ENCODE measurements around the gene CFAP77. TPM values are rescaled to one million over a fixed set of nuclear protein-coding genes. Genes with fewer than 3 reads are reported as not detected.

CFAP77 gene
- total and polyA plus RNA-seq, 2 of the 4 experiments (the other 2 are of a cell fraction): not detected

- no peaks in the 10 kb centered on the region for H3K9me1 ChIP-seq (ENCODE audit: insufficient read depth, low read length)
- no peak overlapping the region for H4K91ac ChIP-seq (ENCODE audit: insufficient read depth, low read depth, low read length)
- dilution Hi-C loops (cut with HindIII; ENCODE audit: low sequenced_read_pairs, unreplicated experiment): no loop called here
- H3K56ac ChIP-seq (ENCODE audit: extremely low read depth, insufficient read depth, low read length): no peak overlapping the region
- no peak overlapping the region for H2BK15ac ChIP-seq (ENCODE audit: low read depth, low read length)
- H3K36me3 ChIP-seq (ENCODE audit: control insufficient read depth, insufficient read depth, low read length): no peaks in the 10 kb centered on the region
- no TSS peak for BruUV-seq (replicated peaks)
- H2AK9ac ChIP-seq (replicated peaks; ENCODE audit: low read depth, low read length, poor library complexity): no peak overlapping the region
- no peak overlapping the region for H3K4ac ChIP-seq (ENCODE audit: low read depth, low read length)
- H4K5ac ChIP-seq (ENCODE audit: low read depth, low read length): no peak overlapping the region
- H4K8ac ChIP-seq (ENCODE audit: low read depth in 2 of 2, low read length in 2 of 2): no peak overlapping the region
- no peak overlapping the region for H3K14ac ChIP-seq (replicated peaks; ENCODE audit: low read depth, low read length)
- no peaks in the 10 kb centered on the region for H3K9me3 ChIP-seq (ENCODE audit: control insufficient read depth, insufficient read depth, low read length)
- ChIA-PET CTCF (interaction anchor here (1.2 kb wide), 1 partner anchor 146 kb away, joined by 3 read pairs; no protein-coding TSS in a partner anchor), POLR2A (ENCODE audit: unreplicated experiment) (no interaction called here)
- no peak overlapping the region for H2AK5ac ChIP-seq (ENCODE audit: low read depth, low read length)
- no peak overlapping the region for H2BK120ac ChIP-seq (ENCODE audit: low read depth, low read length)
- no peaks in the 10 kb centered on the region for H4K20me1 ChIP-seq (ENCODE audit: insufficient read depth, low read length)
- TF ChIP-seq CHD1 (IDR thresholded peaks at IDR 0.05; ENCODE audit: low read depth, low read length): no peak
- TF ChIP-seq CEBPB (IDR thresholded peaks at IDR 0.05; ENCODE audit: low read depth, low read length): no peak
- no peak for TF ChIP-seq RCOR1 (IDR thresholded peaks at IDR 0.05; ENCODE audit: insufficient replicate concordance, low read length)
- TF ChIP-seq BHLHE40 (IDR thresholded peaks at IDR 0.05; ENCODE audit: low read depth, low read length): no peak
- TF ChIP-seq RAD21 (IDR thresholded peaks at IDR 0.05; ENCODE audit: low read length): no peak
- no peak for TF ChIP-seq SMC3 (IDR thresholded peaks at IDR 0.05; ENCODE audit: low read depth, low read length)
- H3K27me3 ChIP-seq (ENCODE audit: control insufficient read depth, insufficient read depth, low read length): peaks cover 57% of the 10 kb centered on the region
- ATAC-seq (ENCODE audit: low read depth) (no peak), DNase-seq (no peak)
- no peak overlapping the region for H3K4me2 ChIP-seq (ENCODE audit: low read depth, low read length)
- WGBS, 2 experiments (ENCODE audit: extremely low coverage in 2 of 2, insufficient read length in 1 of 2): 19% methylated on average over 3 of the region's 17 CpGs; no CpG with 5 or more reads in 1 of the 2 experiments
- no peak overlapping the region for H3K23ac ChIP-seq (ENCODE audit: low read depth, low read length)
- no peaks in the 10 kb centered on the region for H3K4me1 ChIP-seq (ENCODE audit: control insufficient read depth, insufficient read depth, low read length)
- no peaks in the 10 kb centered on the region for H3K79me1 ChIP-seq (ENCODE audit: low read depth in 1 of 2, low read length in 2 of 2)
- no peak overlapping the region for H3K27ac ChIP-seq (ENCODE audit: insufficient read depth, low read length)
- intact Hi-C loops (cut with micrococcal nuclease): loop anchor here (5.0 to 10.0 kb wide), 2 partner anchors 91 to 396 kb away; partner anchors contain the start of gene CFAP77
- in situ Hi-C loops (cut with MboI; ENCODE audit: low sequenced_read_pairs): loop anchor here (5.0 kb wide), 2 partner anchors 71 to 291 kb away; no protein-coding TSS in a partner anchor
- H2BK20ac ChIP-seq (ENCODE audit: low read depth, low read length): no peak overlapping the region
- H3K4me3 ChIP-seq (ENCODE audit: insufficient read depth, low read depth, low read length): no peak overlapping the region
- no peak overlapping the region for H3K18ac ChIP-seq (ENCODE audit: low read depth, low read length)
- no peak overlapping the region for H2BK5ac ChIP-seq (ENCODE audit: low read depth, low read length, poor library complexity, severe bottlenecking)
- H3K9ac ChIP-seq (ENCODE audit: low read depth, low read length): no peak overlapping the region
- H2AFZ ChIP-seq (replicated peaks; ENCODE audit: low read length, poor library complexity): no peak overlapping the region
Observed at GRCh38 chr9:132505991-132506655, 96.1 kb downstream of the CFAP77 start.
